Measurements from ENCODE around the gene LACTBL1. TPM values are rescaled to one million over a fixed set of nuclear protein-coding genes. Genes with fewer than 3 reads are reported as not detected.

Gene LACTBL1
- total RNA-seq, 1 experiment from 2014 or later: not detected

DNA sequence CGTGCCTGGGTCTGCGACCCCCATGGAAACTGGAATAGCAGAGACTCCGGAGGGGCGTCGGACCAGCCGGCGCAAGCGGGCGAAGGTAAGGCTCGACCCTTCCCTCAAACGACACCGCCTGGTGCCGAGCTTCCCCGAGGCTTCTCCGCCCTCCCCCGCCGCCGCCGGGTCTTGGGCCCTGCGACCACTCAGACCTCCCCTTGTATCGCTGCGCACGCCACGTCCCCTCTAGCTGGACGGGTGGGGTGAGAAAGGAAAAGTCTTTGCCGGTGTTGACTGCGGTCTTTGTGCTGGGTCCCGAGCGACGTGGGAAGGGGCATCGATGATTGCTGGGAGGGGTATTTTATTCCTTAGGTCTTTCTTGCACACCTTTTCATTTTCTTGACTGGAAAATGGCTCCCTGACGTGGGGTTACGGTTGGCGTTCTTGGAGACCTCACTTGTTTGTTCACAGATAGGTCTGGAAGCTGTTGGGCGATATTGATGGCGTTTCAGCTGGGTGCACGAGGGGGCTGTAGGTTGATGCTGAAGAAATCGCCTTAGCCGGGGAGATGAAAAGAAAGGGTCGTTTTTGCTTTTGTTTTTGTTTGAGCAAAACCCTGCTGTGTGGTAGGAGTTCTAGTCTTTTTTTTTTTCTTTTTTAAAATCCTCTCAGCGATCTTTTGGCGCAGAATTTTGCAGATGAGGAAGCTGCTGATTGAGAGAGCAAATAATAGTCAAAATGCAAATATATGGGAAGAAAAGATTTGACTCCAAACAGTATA is 47.4 kb upstream of the LACTBL1 start:
- DNase-seq (ENCODE audit: unreplicated experiment): peak; percentile 32
- intact Hi-C loops (cut with micrococcal nuclease): loop anchor here (2.0 kb wide), 1 partner anchor 43 kb away; no protein-coding TSS in a partner anchor
- peaks cover 15% of the 10 kb centered on the region for H3K4me1 Mint-ChIP-seq (ENCODE audit: insufficient read depth, unreplicated experiment)
- no peaks in the 10 kb centered on the region for H3K27me3 Mint-ChIP-seq (ENCODE audit: insufficient read depth, unreplicated experiment)
- H3K36me3 Mint-ChIP-seq (ENCODE audit: insufficient read depth, unreplicated experiment): no peaks in the 10 kb centered on the region
- peak overlapping the region; percentile 74 for H3K4me3 Mint-ChIP-seq (ENCODE audit: unreplicated experiment)
- ChIA-PET POLR2A (interaction anchor here (0.6 to 3.4 kb wide), 21 partner anchors 10 to 758 kb away, joined by 3 to 48 read pairs (median 4); partner anchors contain the start of gene PITHD1), CTCF (interaction anchor here (0.6 kb wide), 1 partner anchor 322 kb away, joined by 7 read pairs; no protein-coding TSS in a partner anchor)
- TF ChIP-seq, protein P1, sequence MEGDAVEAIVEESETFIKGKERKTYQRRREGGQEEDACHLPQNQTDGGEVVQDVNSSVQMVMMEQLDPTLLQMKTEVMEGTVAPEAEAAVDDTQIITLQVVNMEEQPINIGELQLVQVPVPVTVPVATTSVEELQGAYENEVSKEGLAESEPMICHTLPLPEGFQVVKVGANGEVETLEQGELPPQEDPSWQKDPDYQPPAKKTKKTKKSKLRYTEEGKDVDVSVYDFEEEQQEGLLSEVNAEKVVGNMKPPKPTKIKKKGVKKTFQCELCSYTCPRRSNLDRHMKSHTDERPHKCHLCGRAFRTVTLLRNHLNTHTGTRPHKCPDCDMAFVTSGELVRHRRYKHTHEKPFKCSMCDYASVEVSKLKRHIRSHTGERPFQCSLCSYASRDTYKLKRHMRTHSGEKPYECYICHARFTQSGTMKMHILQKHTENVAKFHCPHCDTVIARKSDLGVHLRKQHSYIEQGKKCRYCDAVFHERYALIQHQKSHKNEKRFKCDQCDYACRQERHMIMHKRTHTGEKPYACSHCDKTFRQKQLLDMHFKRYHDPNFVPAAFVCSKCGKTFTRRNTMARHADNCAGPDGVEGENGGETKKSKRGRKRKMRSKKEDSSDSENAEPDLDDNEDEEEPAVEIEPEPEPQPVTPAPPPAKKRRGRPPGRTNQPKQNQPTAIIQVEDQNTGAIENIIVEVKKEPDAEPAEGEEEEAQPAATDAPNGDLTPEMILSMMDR (IDR thresholded peaks at IDR 0.05; ENCODE audit: unreplicated experiment): no peak
- peaks cover 7% of the 10 kb centered on the region for H3K9me3 Mint-ChIP-seq (ENCODE audit: unreplicated experiment)
- TSS peak; percentile 60 for BruUV-seq (replicated peaks)
- peak overlapping the region; percentile 47 for H3K27ac Mint-ChIP-seq (ENCODE audit: low read depth, unreplicated experiment)

DNA sequence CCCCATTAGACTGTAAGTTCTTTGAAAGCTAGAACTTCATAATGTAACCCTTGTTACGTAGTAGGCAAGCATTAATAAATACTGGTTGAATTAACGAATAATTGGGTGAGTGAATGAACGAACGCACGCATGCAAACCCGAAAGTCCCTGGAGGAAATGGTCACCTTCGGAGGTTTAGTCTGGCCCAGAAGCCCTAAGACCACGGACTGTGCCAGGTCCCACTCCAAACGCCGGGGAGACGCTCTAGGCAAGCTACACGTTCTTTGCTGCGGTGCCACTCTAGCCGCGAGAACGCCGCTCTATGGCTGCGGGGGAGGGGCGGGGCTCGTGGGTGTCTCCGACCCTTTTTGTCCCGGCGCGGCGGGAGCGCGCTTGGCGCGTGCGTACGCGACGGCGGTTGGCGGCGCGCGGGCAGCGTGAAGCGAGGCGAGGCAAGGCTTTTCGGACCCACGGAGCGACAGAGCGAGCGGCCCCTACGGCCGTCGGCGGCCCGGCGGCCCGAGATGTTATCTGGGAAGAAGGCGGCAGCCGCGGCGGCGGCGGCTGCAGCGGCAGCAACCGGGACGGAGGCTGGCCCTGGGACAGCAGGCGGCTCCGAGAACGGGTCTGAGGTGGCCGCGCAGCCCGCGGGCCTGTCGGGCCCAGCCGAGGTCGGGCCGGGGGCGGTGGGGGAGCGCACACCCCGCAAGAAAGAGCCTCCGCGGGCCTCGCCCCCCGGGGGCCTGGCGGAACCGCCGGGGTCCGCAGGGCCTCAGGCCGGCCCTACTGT is 46.6 kb upstream of the LACTBL1 start, which contains the start of gene KDM1A:
Gene KDM1A, plus strand, starts transcription at position 375 of the 769 bp plus-strand sequence. Its CDS starts 129 bp downstream, at position 504.
- Mint-ChIP-seq H3K4me3 (ENCODE audit: unreplicated experiment) (peak within 1 kb of the TSS; percentile 74), H3K4me1 (ENCODE audit: insufficient read depth, unreplicated experiment) (peaks cover 15% of the 10 kb centered on the region), H3K9me3 (ENCODE audit: unreplicated experiment) (peaks cover 7% of the 10 kb centered on the region), H3K27ac (ENCODE audit: low read depth, unreplicated experiment) (peak within 1 kb of the TSS; percentile 47), H3K36me3 (ENCODE audit: insufficient read depth, unreplicated experiment) (no peaks in the 10 kb centered on the region), H3K27me3 (ENCODE audit: insufficient read depth, unreplicated experiment) (no peaks in the 10 kb centered on the region)
- CTCF ChIA-PET: no interaction called here
- intact Hi-C loops (cut with micrococcal nuclease): loop anchor here (2.0 kb wide), 1 partner anchor 42 kb away; no protein-coding TSS in a partner anchor
- DNase-seq (ENCODE audit: unreplicated experiment): peak; percentile 98
- POLR2A ChIA-PET: interaction anchor here (0.6 to 3.4 kb wide), 18 partner anchors 9 to 1064 kb away, joined by 3 to 48 read pairs (median 4); partner anchors contain the start of genes LUZP1 and PITHD1
- TF ChIP-seq, protein P1 (IDR thresholded peaks at IDR 0.05; ENCODE audit: unreplicated experiment): no peak
- no TSS peak for BruUV-seq (replicated peaks)

GRCh38 chr1:23018661-23019093 is 46.0 kb upstream of the LACTBL1 start:
- TSS peak; percentile 92 for BruUV-seq (replicated peaks)
- intact Hi-C loops (cut with micrococcal nuclease): loop anchor here (2.0 kb wide), 1 partner anchor 42 kb away; no protein-coding TSS in a partner anchor
- Mint-ChIP-seq H3K27ac (ENCODE audit: low read depth, unreplicated experiment) (peak overlapping the region; percentile 47), H3K4me1 (ENCODE audit: insufficient read depth, unreplicated experiment) (peaks cover 15% of the 10 kb centered on the region), H3K9me3 (ENCODE audit: unreplicated experiment) (peaks cover 7% of the 10 kb centered on the region), H3K4me3 (ENCODE audit: unreplicated experiment) (peak overlapping the region; percentile 74), H3K27me3 (ENCODE audit: insufficient read depth, unreplicated experiment) (no peaks in the 10 kb centered on the region), H3K36me3 (ENCODE audit: insufficient read depth, unreplicated experiment) (no peaks in the 10 kb centered on the region)
- POLR2A ChIA-PET: interaction anchor here (0.6 to 3.4 kb wide), 11 partner anchors 8 to 150 kb away, joined by 3 to 48 read pairs (median 7); partner anchors contain the start of gene LUZP1
- no peak for DNase-seq (ENCODE audit: unreplicated experiment)
- TF ChIP-seq, protein P1 (IDR thresholded peaks at IDR 0.05; ENCODE audit: unreplicated experiment): no peak
- CTCF ChIA-PET: no interaction called here
